Measurements from ENCODE around the gene TRAFD1.

The TRAFD1 gene

DNA sequence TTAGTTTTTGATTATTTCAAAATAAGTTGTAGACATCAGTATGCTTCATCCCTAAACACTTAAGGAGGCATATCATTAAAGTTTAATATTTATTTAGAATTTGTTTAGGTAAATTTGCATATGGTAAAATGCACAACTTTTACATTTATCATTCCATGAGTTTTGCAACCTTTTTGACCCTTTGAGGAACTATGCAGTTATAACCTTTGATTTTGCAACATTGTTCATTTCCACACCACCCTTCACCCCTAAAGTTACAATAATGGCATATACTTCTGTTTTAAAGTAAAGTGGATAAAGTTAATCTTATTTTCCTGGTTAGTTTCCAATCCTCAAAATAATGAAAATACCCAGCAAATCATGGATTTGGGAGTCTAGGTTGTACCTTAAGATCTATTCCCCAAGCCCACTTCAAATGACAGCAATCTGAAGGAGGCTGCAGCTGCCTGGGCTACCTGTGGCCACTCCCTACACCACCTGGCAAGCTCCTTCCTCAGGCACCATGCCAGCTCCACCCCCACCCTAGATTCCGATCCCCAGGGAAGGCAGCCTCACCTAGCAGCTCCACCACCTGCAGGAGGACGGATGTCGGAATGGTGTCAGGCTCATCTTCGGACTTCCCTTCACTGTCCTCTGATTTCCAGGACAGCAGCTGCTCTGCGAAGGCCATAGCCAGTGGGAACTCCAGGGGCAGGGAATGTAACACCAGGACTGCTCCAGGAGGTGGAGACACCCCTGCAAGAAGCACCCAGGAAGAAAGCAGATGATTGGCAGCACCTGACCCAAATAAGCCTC is 65.1 kb downstream of the TRAFD1 start:
- DNase-seq (ENCODE audit: low read depth), result no peak
- TF ChIP-seq POLR2A (IDR thresholded peaks at IDR 0.05; ENCODE audit: extremely low read depth, insufficient read length) (no peak), CTCF (IDR thresholded peaks at IDR 0.05; ENCODE audit: low read depth, low read length) (no peak), MYC (IDR thresholded peaks at IDR 0.05; ENCODE audit: low read depth, low read length) (no peak)
- TF ChIP-seq, protein P1, sequence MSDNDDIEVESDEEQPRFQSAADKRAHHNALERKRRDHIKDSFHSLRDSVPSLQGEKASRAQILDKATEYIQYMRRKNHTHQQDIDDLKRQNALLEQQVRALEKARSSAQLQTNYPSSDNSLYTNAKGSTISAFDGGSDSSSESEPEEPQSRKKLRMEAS (IDR thresholded peaks at IDR 0.05; ENCODE audit: low read depth, low read length), result no peak
- no peak overlapping the region for H3K4me3 ChIP-seq (ENCODE audit: low read depth, low read length)

DNA sequence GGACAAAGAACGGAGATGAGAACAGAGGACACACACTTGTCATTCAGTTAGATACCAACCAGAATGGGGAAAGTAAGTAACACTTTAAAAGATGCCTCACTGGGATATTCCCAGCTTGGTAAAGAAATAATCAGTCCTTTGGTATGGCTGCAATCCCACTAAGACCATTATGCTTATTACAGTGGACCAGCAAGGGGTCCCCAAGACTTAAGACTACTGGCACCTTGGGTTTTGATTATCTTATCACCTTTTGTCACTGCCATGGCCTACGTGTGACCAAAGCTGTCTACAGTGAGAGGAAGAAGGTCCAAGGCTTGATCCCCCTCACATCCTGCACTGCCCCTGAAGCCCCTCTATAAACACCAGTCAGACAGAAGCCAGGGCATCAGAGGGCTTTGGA is 65.8 kb downstream of the TRAFD1 start:
- DNase-seq (ENCODE audit: low read depth), result no peak
- TF ChIP-seq POLR2A (IDR thresholded peaks at IDR 0.05; ENCODE audit: extremely low read depth, insufficient read length) (no peak), MYC (IDR thresholded peaks at IDR 0.05; ENCODE audit: low read depth, low read length) (no peak), CTCF (IDR thresholded peaks at IDR 0.05; ENCODE audit: low read depth, low read length) (no peak)
- TF ChIP-seq, protein P1 (IDR thresholded peaks at IDR 0.05; ENCODE audit: low read depth, low read length), result no peak
- H3K4me3 ChIP-seq (ENCODE audit: low read depth, low read length), result no peak overlapping the region

DNA sequence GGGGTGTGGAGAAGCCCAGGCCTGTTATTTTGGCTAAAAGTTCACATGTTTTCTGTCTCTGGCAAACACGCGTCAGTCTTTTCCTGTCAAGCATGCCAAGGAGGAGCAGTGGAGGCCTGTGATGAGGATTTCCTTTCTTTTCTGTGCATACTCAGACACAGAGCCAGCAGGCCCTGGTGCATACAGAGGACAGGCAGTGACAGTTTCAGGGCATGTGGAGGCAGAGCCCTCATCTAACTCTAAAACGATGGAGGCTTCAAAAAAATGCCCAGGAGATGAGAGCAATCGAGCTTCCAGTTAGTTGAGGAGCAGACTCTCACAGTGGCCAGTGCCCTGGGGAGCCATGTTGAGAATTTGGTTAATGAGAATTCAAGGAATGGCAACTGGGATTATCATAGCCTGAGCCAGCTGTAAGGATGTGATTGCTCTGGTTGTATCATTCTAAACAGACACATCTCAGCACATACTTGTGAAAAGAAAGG is 66.5 kb downstream of the TRAFD1 start:
- TF ChIP-seq POLR2A (IDR thresholded peaks at IDR 0.05; ENCODE audit: extremely low read depth, insufficient read length), result no peak
- DNase-seq (ENCODE audit: low read depth), result no peak
- no peak overlapping the region for H3K4me3 ChIP-seq (ENCODE audit: low read depth, low read length)

GRCh38 chr12:112192475-112192874 is 67.1 kb downstream of the TRAFD1 start:
- no peak for DNase-seq (ENCODE audit: low read depth)
- no peak overlapping the region for H3K4me3 ChIP-seq (ENCODE audit: low read depth, low read length)
- TF ChIP-seq CTCF (IDR thresholded peaks at IDR 0.05; ENCODE audit: low read depth, low read length) (no peak), MYC (IDR thresholded peaks at IDR 0.05; ENCODE audit: low read depth, low read length) (no peak), POLR2A (IDR thresholded peaks at IDR 0.05; ENCODE audit: extremely low read depth, insufficient read length) (no peak)
- TF ChIP-seq, protein P1 (IDR thresholded peaks at IDR 0.05; ENCODE audit: low read depth, low read length), result no peak

DNA sequence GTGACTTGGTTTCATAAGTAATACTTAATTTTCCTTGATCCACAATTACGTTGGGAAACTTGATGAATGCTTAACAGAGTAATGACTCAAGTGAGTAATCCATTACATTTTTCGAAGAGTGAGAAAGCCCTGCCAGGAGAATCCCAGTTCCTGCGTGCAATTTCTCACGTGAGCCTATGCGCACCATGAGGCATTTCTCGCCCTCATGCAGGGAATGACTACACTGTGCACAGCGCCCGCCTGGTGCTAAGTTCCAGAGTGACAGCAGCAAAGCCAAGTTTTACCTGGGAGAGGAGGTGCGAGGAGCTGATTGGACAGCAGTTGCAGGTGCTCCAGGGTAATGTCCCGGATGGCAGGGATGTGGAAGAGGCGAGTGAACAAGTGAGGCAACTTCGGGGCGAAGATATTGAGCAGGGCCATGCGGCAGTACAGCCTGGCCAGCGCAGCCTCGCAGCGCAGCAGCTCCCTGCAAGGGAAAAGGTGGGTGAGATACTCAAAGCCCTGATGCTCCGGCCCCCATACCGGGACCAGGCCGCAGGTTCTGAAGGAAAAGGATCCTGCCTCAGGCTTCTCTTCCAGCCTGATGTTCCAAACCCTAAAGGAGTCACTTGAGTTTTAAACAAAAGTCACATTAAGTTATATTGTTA is 69.4 kb downstream of the TRAFD1 start:
- H3K4me3 ChIP-seq (ENCODE audit: low read depth, low read length), result no peak overlapping the region
- TF ChIP-seq CTCF (IDR thresholded peaks at IDR 0.05; ENCODE audit: low read depth, low read length), result no peak
- DNase-seq (ENCODE audit: low read depth), result no peak

GRCh38 chr12:112196196-112196875 is 71.0 kb downstream of the TRAFD1 start:
- DNase-seq (ENCODE audit: low read depth), result no peak
- no peak for TF ChIP-seq MYC (IDR thresholded peaks at IDR 0.05; ENCODE audit: low read depth, low read length)
- TF ChIP-seq POLR2A (IDR thresholded peaks at IDR 0.05; ENCODE audit: extremely low read depth, insufficient read length), result no peak
- TF ChIP-seq, protein P1 (IDR thresholded peaks at IDR 0.05; ENCODE audit: low read depth, low read length), result no peak
- no peak for TF ChIP-seq CTCF (IDR thresholded peaks at IDR 0.05; ENCODE audit: low read depth, low read length)

More at GRCh38 chr12:112196196-112196875, 71.0 kb downstream of the TRAFD1 start:
- no peak overlapping the region for H3K4me3 ChIP-seq (ENCODE audit: low read depth, low read length)
